Tibial nerve (tissue), 4 donors: ENCODE results near the gene CBARP. TPM values are rescaled to one million over a fixed set of nuclear protein-coding genes. Genes with fewer than 3 reads are reported as not detected.

Experiments used
- DNase-seq, 2 donors: peaks; one replicate each; pipeline ENCODE4 v3.0.0-alpha.2; 2019; ENCODE audit warnings: low spot score in 2 of 2
- H3K27ac ChIP-seq, 4 donors: fragments of 200-600 bp; sonication (generic) in 3 of 4; one replicate each; pipeline ENCODE4 v1.5.1; 2017 to 2019; ENCODE audit warnings: mild to moderate bottlenecking in 1 of 4
- H3K27me3 ChIP-seq, 2 donors: fragments of 200-600 bp; sonication (generic) in 1 of 2; one replicate each; pipeline versions ENCODE4 v1.5.1 to v1.6.0; 2017 to 2019
- H3K36me3 ChIP-seq, 3 donors: fragments of 200-600 bp; sonication (generic); one replicate each; pipeline ENCODE4 v1.5.1; 2018 to 2019
- H3K4me1 ChIP-seq, 4 donors: fragments of 200-600 bp; sonication (generic) in 3 of 4; one replicate each; pipeline ENCODE4 v1.5.1; 2017 to 2019
- H3K4me3 ChIP-seq, 4 donors: fragments of 200-600 bp; sonication (generic) in 3 of 4; one replicate each; pipeline ENCODE4 v1.5.1; 2017 to 2019; ENCODE audit warnings: mild to moderate bottlenecking in 1 of 4, moderate library complexity in 1 of 4
- H3K9me3 ChIP-seq, 4 donors: fragments of 200-600 bp; sonication (generic) in 3 of 4; one replicate each; pipeline ENCODE4 v1.5.1; 2017 to 2019
- CTCF ChIP-seq, 5 experiments: fragments of 200-600 bp in 3 of 5; fragments of 450-650 bp in 2 of 5; sonication (generic) in 3 of 5; IDR thresholded peaks; one replicate each; pipeline ENCODE4 v1.5.1; 2016 to 2019; ENCODE audit warnings: antibody characterized with exemption in 5 of 5, mild to moderate bottlenecking in 3 of 5, moderate library complexity in 2 of 5
- EP300 ChIP-seq, 2 donors: sonication (generic); formaldehyde crosslinking; IDR thresholded peaks; one replicate each; pipeline ENCODE4 v1.6.1; 2017; ENCODE audit warnings: antibody characterized with exemption in 2 of 2, mild to moderate bottlenecking in 1 of 2
- POLR2A ChIP-seq, 2 donors: fragments of 450-650 bp; IDR thresholded peaks; one replicate each; pipeline ENCODE4 v1.6.1; 2017; ENCODE audit warnings: antibody characterized with exemption in 2 of 2, mild to moderate bottlenecking in 2 of 2, moderate library complexity in 2 of 2
- WGBS, 2 donors: methylation state at CpG; one replicate each; pipeline ENCODE4 v1.1.5; 2018; 5-methylcytosine and 5-hydroxymethylcytosine counted together
- total RNA-seq, 4 donors: library from RNA; depleted of rRNA; stranded (reverse); fragments of >200 nt; gene quantifications; one replicate each; pipeline ENCODE4 v1.1.0, GENCODE V29; 2016

The CBARP gene
- total RNA-seq, 4 donors from 2014 or later: 0.22 to 3.9 (median 1.4) TPM

- H3K27me3 ChIP-seq: no peaks in the 10 kb centered on the region
- H3K4me3 ChIP-seq: peak overlapping the region in 2 of 4 donors; percentile 34 to 94
- no peaks in the 10 kb centered on the region for H3K9me3 ChIP-seq
- peak; percentile 79 to 80 for DNase-seq
- 8 to 17% methylated on average over 36 to 76 of the region's 84 CpGs for WGBS, 2 donors
- H3K4me1 ChIP-seq: peaks cover 5 to 83% (median 49%) of the 10 kb centered on the region in 4 donors
- H3K27ac ChIP-seq: peak overlapping the region; percentile 95 to 99 (median 98)
- peaks cover 0 to 3% (median 0%) of the 10 kb centered on the region in 3 donors for H3K36me3 ChIP-seq
- TF ChIP-seq CTCF (IDR thresholded peaks at IDR 0.05) (peak; percentile 91 to 100 (median 99)), POLR2A (IDR thresholded peaks at IDR 0.05) (peak in 1 of 2 donors; percentile 77), EP300 (IDR thresholded peaks at IDR 0.05) (peak; percentile 24 to 82)
These were observed 2.3 kb upstream of the CBARP start for GRCh38 chr19:1239796-1240737.

GRCh38 chr19:1239420-1239795, 1.6 kb upstream of the CBARP start:
- WGBS, 2 donors: 80 to 82% methylated on average over 11 of the region's 11 CpGs
- peaks cover 5 to 76% (median 43%) of the 10 kb centered on the region in 4 donors for H3K4me1 ChIP-seq
- no peak for TF ChIP-seq CTCF (IDR thresholded peaks at IDR 0.05)
- TF ChIP-seq EP300 (IDR thresholded peaks at IDR 0.05): no peak
- TF ChIP-seq POLR2A (IDR thresholded peaks at IDR 0.05): no peak

GRCh38 chr19:1238369-1239303, 831 bp upstream of the CBARP start:
- no peaks in the 10 kb centered on the region for H3K9me3 ChIP-seq
- peaks cover 5 to 74% (median 37%) of the 10 kb centered on the region in 4 donors for H3K4me1 ChIP-seq
- WGBS, 2 donors: 57 to 59% methylated on average over 29 to 31 of the region's 34 CpGs
- DNase-seq: no peak
- H3K27ac ChIP-seq: peak overlapping the region; percentile 94 to 99 (median 96)
- TF ChIP-seq EP300 (IDR thresholded peaks at IDR 0.05) (peak in 1 of 2 donors; percentile 33), POLR2A (IDR thresholded peaks at IDR 0.05) (no peak), CTCF (IDR thresholded peaks at IDR 0.05) (no peak)
- H3K36me3 ChIP-seq: peaks cover 0 to 13% (median 0%) of the 10 kb centered on the region in 3 donors
- peak overlapping the region; percentile 26 to 67 (median 40) for H3K4me3 ChIP-seq
- H3K27me3 ChIP-seq: no peaks in the 10 kb centered on the region

More at GRCh38 chr19:1239420-1239795, 1.6 kb upstream of the CBARP start:
- Histone ChIP-seq H3K9me3 (no peaks in the 10 kb centered on the region), H3K27me3 (no peaks in the 10 kb centered on the region), H3K27ac (peak overlapping the region; percentile 94 to 99 (median 96)), H3K4me3 (no peak overlapping the region), H3K36me3 (peaks cover 0 to 8% (median 0%) of the 10 kb centered on the region in 3 donors)
- DNase-seq: no peak

- H3K27ac ChIP-seq: peak overlapping the region; percentile 56 to 93 (median 74)
These were observed 662 bp downstream of the CBARP start for GRCh38 chr19:1237027-1237659.

More at GRCh38 chr19:1237027-1237659, 662 bp downstream of the CBARP start:
- peaks cover 0 to 13% (median 0%) of the 10 kb centered on the region in 3 donors for H3K36me3 ChIP-seq
- WGBS, 2 donors: 1 to 2% methylated on average over 12 to 19 of the region's 60 CpGs
- DNase-seq: no peak
- no peak for TF ChIP-seq POLR2A (IDR thresholded peaks at IDR 0.05)
- TF ChIP-seq EP300 (IDR thresholded peaks at IDR 0.05): peak in 1 of 2 donors; percentile 11
- TF ChIP-seq CTCF (IDR thresholded peaks at IDR 0.05): peak in 1 of 5 experiments; percentile 1
- H3K4me3 ChIP-seq: peak overlapping the region; percentile 40 to 67 (median 54)
- peaks cover 5 to 74% (median 37%) of the 10 kb centered on the region in 4 donors for H3K4me1 ChIP-seq
- no peaks in the 10 kb centered on the region for H3K27me3 ChIP-seq
- no peaks in the 10 kb centered on the region for H3K9me3 ChIP-seq
